GM21447 (cell line): Measurements from ENCODE around the gene TMEM108.

ENCODE experiments used
- ATAC-seq: cut with Tn5 transposase; IDR thresholded peaks from one replicate; pipeline ENCODE4 v1.9.1; 2021; ENCODE audit not compliant: unreplicated experiment

The TMEM108 gene

GRCh38 chr3:133209871-133210550, 171.8 kb downstream of the TMEM108 start:
- ATAC-seq: no peak

DNA sequence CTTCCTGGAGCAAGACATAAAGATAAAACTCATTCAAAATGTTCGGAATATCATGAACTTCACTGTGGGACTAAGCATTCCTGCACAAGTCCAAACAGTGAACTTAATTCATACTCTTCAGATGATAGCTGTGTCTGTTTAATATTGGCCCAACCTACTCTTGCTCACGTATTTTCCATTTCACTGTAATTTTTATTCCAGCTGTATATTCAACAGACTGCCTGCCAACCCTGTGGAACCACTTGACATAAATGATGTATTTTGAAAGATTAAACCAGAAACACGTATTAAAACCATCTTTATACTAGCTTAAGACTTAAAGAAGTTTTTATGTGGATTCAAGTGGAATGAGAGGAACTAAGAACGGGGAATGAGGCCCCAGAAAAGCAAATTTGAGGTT, 172.5 kb downstream of the TMEM108 start:
- no peak for ATAC-seq

- ATAC-seq: peak; percentile 92
Measured at GRCh38 chr3:133211449-133211848, 173.3 kb downstream of the TMEM108 start.

GRCh38 chr3:133211856-133212255, 173.7 kb downstream of the TMEM108 start:
- no peak for ATAC-seq

- no peak for ATAC-seq
Measured at GRCh38 chr3:133213937-133214336, 175.7 kb downstream of the TMEM108 start.

GRCh38 chr3:133227813-133228212, 189.6 kb downstream of the TMEM108 start:
- ATAC-seq: no peak

DNA sequence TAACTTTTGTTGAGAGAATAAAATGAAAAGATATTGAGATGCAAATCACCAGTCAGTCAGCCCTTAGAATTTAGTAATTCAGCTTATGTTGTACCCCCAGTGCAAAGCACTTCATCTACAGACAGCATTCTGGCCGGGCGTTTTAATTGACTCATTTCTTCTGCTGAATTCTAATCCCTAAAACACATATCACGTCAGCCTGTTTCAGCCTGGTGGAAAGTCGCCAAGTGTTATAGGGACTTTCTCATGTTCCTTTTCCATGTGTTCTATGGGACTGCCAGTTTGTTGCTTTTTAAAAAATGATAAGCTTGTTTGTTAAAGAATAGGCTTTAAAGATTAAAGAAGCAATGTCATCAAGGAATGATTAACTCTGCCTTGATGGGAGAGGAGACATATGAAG, 192.0 kb downstream of the TMEM108 start:
- ATAC-seq: no peak

GRCh38 chr3:133236901-133237300, 198.7 kb downstream of the TMEM108 start:
- ATAC-seq: no peak

DNA sequence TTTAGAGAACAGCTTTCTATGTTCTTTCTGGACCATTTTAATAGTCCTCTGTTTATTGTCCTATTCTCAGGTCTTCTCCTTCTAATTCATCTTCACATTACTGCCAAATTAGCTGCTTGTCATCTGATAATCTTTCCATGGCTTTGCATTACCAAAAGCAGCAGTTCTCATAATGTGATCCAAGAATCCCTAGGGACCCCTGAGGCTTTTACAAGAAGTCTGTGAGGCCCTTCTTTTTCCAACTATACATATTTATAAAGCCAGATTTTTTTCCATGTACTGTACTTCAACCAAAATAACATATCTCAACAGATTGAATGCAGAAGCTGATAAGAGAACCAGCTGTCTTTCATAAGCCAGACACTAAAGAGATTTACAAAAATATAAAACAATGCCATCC, 199.2 kb downstream of the TMEM108 start:
- ATAC-seq: no peak

GRCh38 chr3:133238015-133238414, 199.8 kb downstream of the TMEM108 start:
- ATAC-seq: no peak

- no peak for ATAC-seq
Measured at GRCh38 chr3:133246119-133246518, 207.9 kb downstream of the TMEM108 start.

- ATAC-seq: no peak
Measured at GRCh38 chr3:133246773-133247172, 208.6 kb downstream of the TMEM108 start.

- no peak for ATAC-seq
Measured at GRCh38 chr3:133248389-133248788, 210.2 kb downstream of the TMEM108 start.

- ATAC-seq: no peak
Measured at GRCh38 chr3:133249490-133249889, 211.3 kb downstream of the TMEM108 start.

DNA sequence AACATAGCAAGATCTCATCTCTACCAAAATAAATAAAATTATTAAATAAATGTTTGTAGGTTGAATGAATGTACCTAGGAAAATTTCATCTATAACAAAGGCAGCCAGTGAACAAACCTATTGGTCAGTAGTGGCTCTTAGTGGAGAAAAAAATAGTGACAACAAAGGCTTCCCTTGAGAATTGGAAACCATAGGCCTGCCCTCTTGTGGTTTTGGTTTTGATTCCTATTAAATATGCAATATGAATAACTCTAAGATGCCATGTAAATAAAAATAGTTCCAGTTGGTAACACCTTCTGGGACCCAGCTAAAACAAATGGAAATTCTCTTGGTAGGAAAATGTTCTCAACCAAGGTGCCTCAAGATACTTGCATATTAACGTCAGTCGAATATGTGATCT, 216.0 kb downstream of the TMEM108 start:
- no peak for ATAC-seq

DNA sequence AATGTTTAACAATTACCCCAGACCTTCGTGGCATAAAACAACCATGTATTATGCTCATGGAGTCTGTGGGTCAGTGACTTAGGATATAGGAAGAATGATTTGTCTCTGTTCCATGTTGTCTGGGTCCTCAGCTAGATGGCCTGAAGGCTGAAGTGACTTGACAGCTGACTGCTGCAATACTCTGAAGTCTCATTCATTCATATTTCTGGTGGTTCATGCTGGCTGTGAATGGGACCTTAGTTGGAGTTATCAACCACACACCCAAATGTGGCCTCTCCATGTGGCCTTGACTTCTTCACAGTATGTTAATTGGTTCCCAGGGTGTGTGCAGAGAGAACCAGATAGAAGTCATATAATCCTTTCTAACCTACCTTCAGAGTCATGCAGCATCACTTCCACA, 216.5 kb downstream of the TMEM108 start:
- no peak for ATAC-seq

DNA sequence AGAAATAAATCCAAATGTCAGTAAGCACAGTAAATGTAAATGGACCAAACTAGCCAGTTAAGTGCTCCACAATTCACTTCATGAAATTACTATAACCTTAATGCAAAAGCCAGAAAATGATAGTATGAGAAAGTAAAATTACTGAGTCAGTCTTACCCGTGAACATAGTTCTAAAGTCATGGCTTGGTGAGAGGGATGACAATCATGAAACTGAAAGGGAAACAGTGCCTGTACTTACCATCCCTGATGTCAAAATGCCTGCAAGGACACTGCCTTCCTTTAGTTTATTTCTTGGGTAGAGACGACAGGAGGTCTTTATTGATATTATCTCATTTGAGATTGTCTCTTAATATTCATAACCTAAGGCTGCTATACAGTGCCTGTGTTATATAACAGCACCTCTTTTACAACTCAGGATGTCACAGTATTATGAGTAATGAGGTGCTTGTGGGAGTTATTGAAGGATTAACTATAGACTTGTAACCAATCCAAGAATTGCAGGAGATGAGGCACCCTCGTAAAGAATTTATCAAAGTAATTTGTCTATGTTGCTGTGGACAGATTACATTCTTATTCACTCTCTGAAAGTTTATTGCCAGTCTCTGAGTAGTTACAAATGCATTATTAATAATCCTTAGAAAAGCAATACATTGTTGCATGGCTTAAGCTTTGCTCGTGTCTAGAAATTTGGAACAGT, 218.7 kb downstream of the TMEM108 start:
- ATAC-seq: peak; percentile 70

- no peak for ATAC-seq
Measured at GRCh38 chr3:133258358-133258757, 220.2 kb downstream of the TMEM108 start.

DNA sequence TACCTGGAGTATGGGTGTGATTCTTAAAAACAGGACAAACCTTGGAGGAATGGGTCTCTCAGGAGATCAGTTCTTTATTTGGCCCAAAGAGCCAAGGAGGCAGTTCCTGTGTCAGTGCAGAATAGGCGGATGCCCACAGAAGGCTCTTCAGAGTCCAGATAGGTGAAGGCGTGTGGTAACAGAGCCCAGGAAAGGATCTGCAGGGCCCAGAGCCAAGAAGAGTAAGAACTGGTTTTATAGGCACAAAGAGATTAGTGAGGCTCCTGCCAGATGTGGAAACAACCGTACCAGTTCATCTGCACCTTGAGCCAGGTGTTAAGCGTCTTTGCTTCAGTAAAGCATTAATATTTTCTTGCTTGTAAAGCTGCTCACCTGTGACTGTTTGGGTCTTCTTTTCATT, 221.6 kb downstream of the TMEM108 start:
- ATAC-seq: no peak

DNA sequence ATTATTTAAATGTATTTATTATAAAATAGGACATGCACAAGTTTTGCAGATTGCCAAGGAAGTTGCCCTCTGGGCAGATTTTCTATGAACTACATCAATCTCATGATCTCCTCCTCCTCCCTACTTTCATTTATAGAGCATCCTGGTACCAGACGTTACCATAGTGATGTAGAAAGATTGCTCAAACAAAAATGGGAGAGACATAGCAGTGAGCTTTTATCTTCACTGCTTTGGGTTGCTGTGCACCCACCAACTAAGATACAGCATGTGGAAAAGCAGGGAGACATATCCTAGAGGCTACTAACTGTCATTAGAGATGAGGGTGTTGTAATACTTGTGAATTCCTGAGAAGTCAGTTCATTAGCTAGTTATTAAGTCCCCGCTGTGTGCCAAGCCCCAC, 224.1 kb downstream of the TMEM108 start:
- ATAC-seq: no peak

- no peak for ATAC-seq
Measured at GRCh38 chr3:133264920-133265319, 226.7 kb downstream of the TMEM108 start.

GRCh38 chr3:133268726-133269134, 230.5 kb downstream of the TMEM108 start:
- ATAC-seq: no peak

DNA sequence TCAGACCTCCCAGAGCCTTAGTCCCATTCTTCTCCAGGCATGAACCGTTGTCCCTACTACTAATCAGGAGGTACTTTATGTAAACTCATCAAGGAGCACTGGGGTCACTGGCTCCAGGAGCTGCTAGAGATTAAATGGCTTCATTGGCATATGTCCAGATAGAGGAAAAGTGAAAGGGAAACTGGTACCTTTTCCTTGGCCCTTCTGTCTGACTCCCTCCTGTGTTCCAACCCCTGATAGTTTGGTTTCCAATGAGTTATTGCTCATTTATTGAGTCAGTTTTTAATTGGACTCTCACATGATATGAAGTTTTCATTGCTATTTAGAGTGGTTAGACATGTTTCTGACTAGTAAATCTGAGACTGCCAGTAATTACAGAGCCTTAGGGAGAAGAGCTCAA, 231.2 kb downstream of the TMEM108 start:
- no peak for ATAC-seq
